Spleen (tissue), 11 donors: Measurements from ENCODE around the gene NPPA. TPM values are rescaled to one million over a fixed set of nuclear protein-coding genes. Genes with fewer than 3 reads are reported as not detected.

ENCODE experiments used
- DNase-seq: peaks from one replicate; pipeline ENCODE4 v3.0.0-alpha.2; 2020
- H3K27ac ChIP-seq, 8 donors: fragments of 200-600 bp; sonication (generic) in 7 of 8; 1 replicate in 4 of 8; 2 replicates in 4 of 8; pipeline versions ENCODE4 v1.5.0 to v1.8.0; 2016 to 2021; ENCODE audit warnings: inconsistent platforms in 4 of 8, mild to moderate bottlenecking in 4 of 8, moderate library complexity in 1 of 8
- H3K27me3 ChIP-seq, 7 donors: fragments of 200-600 bp; sonication (generic) in 6 of 7; replicated peaks in 1 of 7; 1 replicate in 4 of 7; 2 replicates in 3 of 7; pipeline versions ENCODE4 v1.5.0 to v1.8.0; 2016 to 2021; ENCODE audit warnings: inconsistent platforms in 3 of 7, mild to moderate bottlenecking in 1 of 7
- H3K36me3 ChIP-seq, 6 donors: fragments of 200-600 bp; sonication (generic) in 5 of 6; 1 replicate in 4 of 6; 2 replicates in 2 of 6; pipeline versions ENCODE4 v1.5.0 to v1.8.0; 2016 to 2021; ENCODE audit warnings: inconsistent platforms in 2 of 6
- H3K4me1 ChIP-seq, 6 donors: fragments of 200-600 bp; sonication (generic) in 5 of 6; 1 replicate in 3 of 6; 2 replicates in 3 of 6; pipeline versions ENCODE4 v1.5.0 to v1.8.0; 2016 to 2021; ENCODE audit warnings: inconsistent platforms in 3 of 6
- H3K4me3 ChIP-seq, 8 donors: fragments of 200-600 bp; sonication (generic) in 7 of 8; 1 replicate in 4 of 8; 2 replicates in 4 of 8; pipeline versions ENCODE4 v1.5.0 to v1.8.0; 2016 to 2021; ENCODE audit warnings: inconsistent platforms in 4 of 8, mild to moderate bottlenecking in 4 of 8, moderate library complexity in 2 of 8
- H3K9me3 ChIP-seq, 8 donors: fragments of 200-600 bp; sonication (generic) in 7 of 8; 1 replicate in 4 of 8; 2 replicates in 4 of 8; pipeline versions ENCODE4 v1.5.0 to v1.8.0; 2016 to 2021; ENCODE audit warnings: inconsistent platforms in 4 of 8
- POLR2A ChIP-seq, 3 donors: fragments of 450-650 bp; IDR thresholded peaks; one replicate each; pipeline ENCODE4 v1.5.1; 2017; ENCODE audit warnings: antibody characterized with exemption in 3 of 3, mild to moderate bottlenecking in 1 of 3
- POLR2AphosphoS5 ChIP-seq, 3 donors: sonication (generic); formaldehyde crosslinking; IDR thresholded peaks; one replicate each; pipeline ENCODE4 v1.5.1; 2017; ENCODE audit warnings: antibody characterized with exemption in 3 of 3
- WGBS, 5 donors: extraction: QIAGEN DNeasy Blood & Tissue Kit in 3 of 5; methylation state at CpG; one replicate each; pipeline versions ENCODE4 v1.1.5 to v1.1.7; 2013 to 2018; 5-methylcytosine and 5-hydroxymethylcytosine counted together
- intact Hi-C: fragments of 100-400 bp; cut with DNase I; formaldehyde crosslinking; loops from one replicate; pipeline ENCODE4 v1.15.0; 2023; ENCODE audit warnings: low total_unique reads
- polyA plus RNA-seq, 3 donors: library from polyadenylated mRNA; stranded (reverse); fragments of 200-250 nt; gene quantifications; one replicate each; pipeline ENCODE4 v1.2.1, GENCODE V29; 2013
- total RNA-seq, 7 donors: library from RNA; depleted of rRNA in 3 of 7; stranded (reverse); fragments of >200 nt in 3 of 7; fragmentation: NEBNext Ultra II Directional in 4 of 7; extraction: Animal tissue kit (Norgen Biotek cat#: 25700) in 4 of 7; gene quantifications; one replicate each; pipeline versions ENCODE4 v1.1.0 to v1.2.1, GENCODE V29; 2016 to 2021
- TF ChIP-seq, protein P1 (sequence below), 11 experiments: fragments of 200-600 bp in 7 of 11; fragments of 450-650 bp in 4 of 11; sonication (generic) in 4 of 11; IDR thresholded peaks in 8 of 11; conservative IDR thresholded peaks in 3 of 11; 1 replicate in 7 of 11; 2 replicates in 4 of 11; pipeline versions ENCODE4 v1.4.0 to v1.8.0; 2016 to 2021; ENCODE audit warnings: antibody characterized with exemption in 11 of 11, inconsistent platforms in 4 of 11, mild to moderate bottlenecking in 1 of 11
- donor health status: healthy with polysubstance abuse.
- donor health status: DM: no; HTN: no; CAD: no; lungs with moderate emphysema.
- donor health status: DM: no; HTN: no; CAD: no.
- donor health status: Bipolar disorder and iron deficiency.
- donor health status: healthy.
- donor health status: DM: no; HTN: no; CAD: no.
- donor health status: DM: yes; HTN: yes; CAD: no.

The NPPA gene
- total and polyA plus RNA-seq, 10 donors = 0.22 to 2.9 (median 1.4) TPM; not detected in 6

DNA sequence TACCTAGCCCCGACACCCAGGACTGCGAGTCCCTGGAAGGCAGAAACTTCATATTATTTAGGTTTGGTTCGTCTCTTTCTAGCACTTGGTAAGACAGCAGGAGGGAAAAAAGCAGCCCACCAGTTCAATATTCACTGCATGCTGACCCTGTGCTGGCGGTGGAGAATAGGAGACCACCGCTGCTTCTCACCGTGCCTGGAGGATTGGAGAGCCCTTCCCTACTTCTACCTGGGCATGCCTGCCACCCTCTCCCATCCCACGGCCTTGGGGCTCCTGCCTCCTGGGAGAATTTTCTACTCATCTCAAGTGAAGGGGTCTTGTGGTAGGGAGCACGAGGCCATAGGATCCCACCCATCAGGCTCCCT, 47.2 kb downstream of the NPPA start:
- Histone ChIP-seq H3K27me3 (no peaks in the 10 kb centered on the region), H3K4me1 (peaks cover 42 to 100% (median 77%) of the 10 kb centered on the region in 6 donors), H3K4me3 (no peak overlapping the region), H3K36me3 (peaks cover 0 to 68% (median 44%) of the 10 kb centered on the region in 6 donors), H3K9me3 (no peaks in the 10 kb centered on the region), H3K27ac (peak overlapping the region in 5 of 8 donors; percentile 5 to 98 (median 97))
- intact Hi-C loops = loop anchor here (5.0 kb wide), 1 partner anchor 68 kb away; no protein-coding TSS in a partner anchor
- 80 to 97% (median 91%) methylated on average over 8 of the region's 8 CpGs for WGBS, 5 donors
- no peak for DNase-seq
- no peak for TF ChIP-seq POLR2AphosphoS5 (IDR thresholded peaks at IDR 0.05)
- TF ChIP-seq, protein P1, sequence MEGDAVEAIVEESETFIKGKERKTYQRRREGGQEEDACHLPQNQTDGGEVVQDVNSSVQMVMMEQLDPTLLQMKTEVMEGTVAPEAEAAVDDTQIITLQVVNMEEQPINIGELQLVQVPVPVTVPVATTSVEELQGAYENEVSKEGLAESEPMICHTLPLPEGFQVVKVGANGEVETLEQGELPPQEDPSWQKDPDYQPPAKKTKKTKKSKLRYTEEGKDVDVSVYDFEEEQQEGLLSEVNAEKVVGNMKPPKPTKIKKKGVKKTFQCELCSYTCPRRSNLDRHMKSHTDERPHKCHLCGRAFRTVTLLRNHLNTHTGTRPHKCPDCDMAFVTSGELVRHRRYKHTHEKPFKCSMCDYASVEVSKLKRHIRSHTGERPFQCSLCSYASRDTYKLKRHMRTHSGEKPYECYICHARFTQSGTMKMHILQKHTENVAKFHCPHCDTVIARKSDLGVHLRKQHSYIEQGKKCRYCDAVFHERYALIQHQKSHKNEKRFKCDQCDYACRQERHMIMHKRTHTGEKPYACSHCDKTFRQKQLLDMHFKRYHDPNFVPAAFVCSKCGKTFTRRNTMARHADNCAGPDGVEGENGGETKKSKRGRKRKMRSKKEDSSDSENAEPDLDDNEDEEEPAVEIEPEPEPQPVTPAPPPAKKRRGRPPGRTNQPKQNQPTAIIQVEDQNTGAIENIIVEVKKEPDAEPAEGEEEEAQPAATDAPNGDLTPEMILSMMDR (IDR thresholded peaks at IDR 0.05 in 8 of 11, conservative IDR thresholded peaks at IDR 0.05 in 3 of 11) = no peak
- TF ChIP-seq POLR2A (IDR thresholded peaks at IDR 0.05) = no peak

DNA sequence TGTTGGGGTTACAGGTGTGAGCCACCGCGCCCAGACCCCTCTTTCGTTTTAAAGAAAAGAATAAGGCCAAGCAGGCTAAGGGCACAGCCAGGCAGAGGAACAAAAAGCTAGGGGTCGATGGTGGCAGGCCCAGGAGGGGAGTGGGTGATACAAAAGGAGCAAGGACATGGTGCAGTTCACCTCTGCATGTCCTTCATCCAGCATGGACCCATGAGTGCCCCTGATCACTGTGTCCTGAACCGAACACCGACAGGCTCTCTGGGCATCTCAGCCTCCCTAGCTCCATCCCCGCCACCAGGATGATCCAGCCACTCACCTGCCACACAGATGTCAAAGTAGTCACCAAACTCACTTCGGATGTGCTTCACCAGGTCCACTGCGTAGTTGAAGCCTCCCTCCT, 47.7 kb downstream of the NPPA start:
- intact Hi-C loops = loop anchor here (5.0 kb wide), 1 partner anchor 68 kb away; no protein-coding TSS in a partner anchor
- peak; percentile 53 for DNase-seq
- WGBS, 5 donors = 96 to 98% (median 97%) methylated on average over 9 of the region's 9 CpGs
- H3K27me3 ChIP-seq = no peaks in the 10 kb centered on the region
- H3K27ac ChIP-seq = peak overlapping the region in 4 of 8 donors; percentile 97 to 98 (median 98)
- peaks cover 0 to 73% (median 49%) of the 10 kb centered on the region in 6 donors for H3K36me3 ChIP-seq
- peaks cover 39 to 100% (median 76%) of the 10 kb centered on the region in 6 donors for H3K4me1 ChIP-seq
- H3K9me3 ChIP-seq = no peaks in the 10 kb centered on the region
- H3K4me3 ChIP-seq = no peak overlapping the region
- TF ChIP-seq POLR2A (IDR thresholded peaks at IDR 0.05) (no peak), POLR2AphosphoS5 (IDR thresholded peaks at IDR 0.05) (no peak)
- TF ChIP-seq, protein P1 (IDR thresholded peaks at IDR 0.05 in 8 of 11, conservative IDR thresholded peaks at IDR 0.05 in 3 of 11) = no peak

DNA sequence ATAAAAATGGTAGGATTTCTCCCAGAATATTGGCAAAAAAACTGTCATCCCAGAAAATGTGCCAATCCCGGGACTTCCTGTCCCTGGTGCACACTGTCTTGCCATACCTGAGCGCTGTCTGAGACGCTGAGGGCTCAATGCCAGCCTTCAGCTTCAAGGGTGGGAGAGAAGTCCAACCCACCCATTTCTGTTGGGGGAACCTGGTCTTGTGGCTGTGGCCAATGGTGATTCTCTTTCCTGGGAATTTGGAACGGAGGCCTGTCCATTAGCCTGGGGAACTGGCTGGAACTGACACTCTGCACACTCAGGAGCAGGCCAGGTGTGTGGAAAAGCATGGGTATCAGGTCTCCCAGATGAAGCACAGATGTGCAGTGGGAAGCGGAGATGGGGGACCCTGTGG, 48.5 kb downstream of the NPPA start:
- Histone ChIP-seq H3K36me3 (peaks cover under 1 to 81% (median 57%) of the 10 kb centered on the region in 6 donors), H3K9me3 (no peaks in the 10 kb centered on the region), H3K4me1 (peaks cover 32 to 100% (median 72%) of the 10 kb centered on the region in 6 donors), H3K27me3 (no peaks in the 10 kb centered on the region), H3K27ac (peak overlapping the region; percentile 22 to 89 (median 80)), H3K4me3 (no peak overlapping the region)
- peak; percentile 36 for DNase-seq
- intact Hi-C loops = no loop called here
- WGBS, 5 donors = 95 to 99% (median 97%) methylated on average over 5 of the region's 5 CpGs
- no peak for TF ChIP-seq POLR2AphosphoS5 (IDR thresholded peaks at IDR 0.05)
- TF ChIP-seq POLR2A (IDR thresholded peaks at IDR 0.05) = no peak
- TF ChIP-seq, protein P1 (IDR thresholded peaks at IDR 0.05 in 8 of 11, conservative IDR thresholded peaks at IDR 0.05 in 3 of 11) = no peak

DNA sequence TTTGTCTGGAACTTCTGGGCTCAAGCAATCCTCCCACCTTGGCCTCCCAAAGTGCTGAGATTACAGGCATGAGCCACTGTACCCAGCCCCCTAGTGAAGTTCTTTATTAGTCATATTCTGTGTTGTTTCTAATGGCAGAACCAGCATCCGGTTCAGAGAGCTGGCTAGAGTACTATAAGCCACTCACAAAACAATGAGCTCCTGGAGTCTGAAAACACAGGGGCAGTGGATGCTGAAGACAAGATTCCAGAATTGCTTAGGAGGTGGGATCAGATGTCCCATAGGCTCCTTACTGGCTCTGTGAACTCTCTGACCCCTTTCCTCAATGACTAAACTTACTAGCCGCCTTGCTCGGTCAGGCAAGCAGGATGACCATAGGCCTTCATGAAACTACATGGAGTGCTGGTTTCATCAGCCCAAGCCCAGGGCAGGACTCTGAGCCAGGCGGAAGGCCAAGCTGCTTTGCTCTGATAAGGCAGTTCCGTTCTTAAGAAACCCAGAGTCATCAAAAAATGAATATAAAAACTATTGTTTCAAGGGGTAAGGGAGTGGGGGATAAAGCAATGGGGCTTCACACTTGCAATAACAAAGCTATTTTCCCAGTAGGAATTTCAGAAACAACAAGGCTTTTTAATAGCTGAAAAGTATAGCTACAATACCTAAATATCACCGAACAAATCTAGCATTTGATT, 49.9 kb downstream of the NPPA start:
- intact Hi-C loops = no loop called here
- peaks cover 4 to 95% (median 70%) of the 10 kb centered on the region in 6 donors for H3K36me3 ChIP-seq

More for the DNA sequence above, 49.9 kb downstream of the NPPA start:
- DNase-seq = peak; percentile 80
- no peaks in the 10 kb centered on the region for H3K27me3 ChIP-seq
- 55 to 82% (median 60%) methylated on average over 6 of the region's 6 CpGs for WGBS, 5 donors
- TF ChIP-seq, protein P1 (IDR thresholded peaks at IDR 0.05 in 8 of 11, conservative IDR thresholded peaks at IDR 0.05 in 3 of 11) = no peak
- peak in 2 of 3 donors; percentile 76 to 80 for TF ChIP-seq POLR2AphosphoS5 (IDR thresholded peaks at IDR 0.05)
- H3K4me1 ChIP-seq = peaks cover 26 to 90% (median 62%) of the 10 kb centered on the region in 6 donors
- H3K4me3 ChIP-seq = no peak overlapping the region
- H3K27ac ChIP-seq = peak overlapping the region; percentile 38 to 89 (median 82)
- H3K9me3 ChIP-seq = no peaks in the 10 kb centered on the region
